Cardiac muscle cell (in vitro differentiated cells and primary cell): Measurements from ENCODE around the gene PARP12. TPM values are rescaled to one million over a fixed set of nuclear protein-coding genes. Genes with fewer than 3 reads are reported as not detected.

Source experiments
- DNase-seq, 2 donors: peaks; one replicate each; pipeline versions ENCODE4 v3.0.0 to v3.0.0-alpha.2; 2010 to 2017; ENCODE audit warnings: low read depth in 1 of 2, low spot score in 1 of 2
- H3K27ac ChIP-seq: fragments of 200-600 bp; sonication (generic); 2 replicates; pipeline ENCODE4 v1.5.1; 2016
- H3K27me3 ChIP-seq: fragments of 200-600 bp; sonication (generic); 2 replicates; pipeline ENCODE4 v1.6.0; 2016; ENCODE audit warnings: control low read depth
- H3K36me3 ChIP-seq: fragments of 200-600 bp; sonication (generic); 2 replicates; pipeline ENCODE4 v1.5.1; 2016; ENCODE audit warnings: control low read depth
- H3K4me1 ChIP-seq: fragments of 200-600 bp; sonication (generic); 2 replicates; pipeline ENCODE4 v1.8.1; 2017; ENCODE audit warnings: low read depth, mild to moderate bottlenecking, mixed run types
- H3K4me3 ChIP-seq: fragments of 200-600 bp; sonication (generic); 2 replicates; pipeline ENCODE4 v1.5.1; 2016; ENCODE audit warnings: mild to moderate bottlenecking
- H3K9me3 ChIP-seq: fragments of 200-600 bp; sonication (generic); 2 replicates; pipeline ENCODE4 v1.5.1; 2017; ENCODE audit warnings: low read depth, mild to moderate bottlenecking, control low read depth
- CTCF ChIP-seq: IDR thresholded peaks from 2 replicates; pipeline ENCODE4 v1.5.1; 2012; ENCODE audit warnings: low read depth, mild to moderate bottlenecking, low read length
- polyA plus RNA-seq: library from polyadenylated mRNA; unstranded; fragments of >200 nt; fragmentation: Nextera tagmentation; extraction: Ambion mirVana; gene quantifications from 2 replicates; pipeline ENCODE4 v1.2.1, GENCODE V29; 2016
- total RNA-seq: library from RNA; depleted of rRNA; stranded (reverse); fragments of >200 nt; gene quantifications from 2 replicates; pipeline ENCODE4 v1.2.3, GENCODE V29; 2016

PARP12 gene
- total and polyA plus RNA-seq, 2 experiments from 2014 or later: 0.45 to 2.2 TPM

GRCh38 chr7:140021603-140022002 lies 41.1 kb downstream of the PARP12 start:
- Histone ChIP-seq H3K4me3 (no peak overlapping the region), H3K27me3 (no peaks in the 10 kb centered on the region), H3K36me3 (no peaks in the 10 kb centered on the region), H3K27ac (no peak overlapping the region), H3K9me3 (no peaks in the 10 kb centered on the region), H3K4me1 (no peaks in the 10 kb centered on the region)
- no peak for DNase-seq
- no peak for TF ChIP-seq CTCF

- Histone ChIP-seq H3K36me3 (no peaks in the 10 kb centered on the region), H3K9me3 (no peaks in the 10 kb centered on the region), H3K27ac (no peak overlapping the region), H3K4me1 (no peaks in the 10 kb centered on the region), H3K4me3 (no peak overlapping the region), H3K27me3 (no peaks in the 10 kb centered on the region)
- TF ChIP-seq CTCF: no peak
- DNase-seq: no peak
Observed at GRCh38 chr7:140019606-140020005, 43.1 kb downstream of the PARP12 start.

- H3K36me3 ChIP-seq: no peaks in the 10 kb centered on the region
- H3K4me1 ChIP-seq: no peaks in the 10 kb centered on the region
- no peaks in the 10 kb centered on the region for H3K9me3 ChIP-seq
- no peak for TF ChIP-seq CTCF
- no peak overlapping the region for H3K4me3 ChIP-seq
- no peak overlapping the region for H3K27ac ChIP-seq
- H3K27me3 ChIP-seq: no peaks in the 10 kb centered on the region
- DNase-seq: no peak
Observed at GRCh38 chr7:140019172-140019571, 43.6 kb downstream of the PARP12 start.

GRCh38 chr7:140018125-140019043 lies 44.4 kb downstream of the PARP12 start:
- Histone ChIP-seq H3K4me1 (no peaks in the 10 kb centered on the region), H3K27ac (no peak overlapping the region), H3K9me3 (no peaks in the 10 kb centered on the region), H3K27me3 (no peaks in the 10 kb centered on the region), H3K36me3 (no peaks in the 10 kb centered on the region), H3K4me3 (no peak overlapping the region)
- TF ChIP-seq CTCF: no peak
- DNase-seq: no peak

GRCh38 chr7:140017543-140017942 lies 45.2 kb downstream of the PARP12 start:
- no peak for TF ChIP-seq CTCF
- H3K9me3 ChIP-seq: no peaks in the 10 kb centered on the region
- H3K27ac ChIP-seq: no peak overlapping the region
- no peaks in the 10 kb centered on the region for H3K27me3 ChIP-seq
- H3K36me3 ChIP-seq: no peaks in the 10 kb centered on the region
- no peaks in the 10 kb centered on the region for H3K4me1 ChIP-seq
- DNase-seq: no peak
- H3K4me3 ChIP-seq: no peak overlapping the region
